ENCODE measurements around the gene SOX21.
"Not testable (repeated sequence)": the region's sequence is repeated elsewhere in the genome, so short reads cannot be mapped to it uniquely, and the experiment has no call there.

Gene SOX21

DNA sequence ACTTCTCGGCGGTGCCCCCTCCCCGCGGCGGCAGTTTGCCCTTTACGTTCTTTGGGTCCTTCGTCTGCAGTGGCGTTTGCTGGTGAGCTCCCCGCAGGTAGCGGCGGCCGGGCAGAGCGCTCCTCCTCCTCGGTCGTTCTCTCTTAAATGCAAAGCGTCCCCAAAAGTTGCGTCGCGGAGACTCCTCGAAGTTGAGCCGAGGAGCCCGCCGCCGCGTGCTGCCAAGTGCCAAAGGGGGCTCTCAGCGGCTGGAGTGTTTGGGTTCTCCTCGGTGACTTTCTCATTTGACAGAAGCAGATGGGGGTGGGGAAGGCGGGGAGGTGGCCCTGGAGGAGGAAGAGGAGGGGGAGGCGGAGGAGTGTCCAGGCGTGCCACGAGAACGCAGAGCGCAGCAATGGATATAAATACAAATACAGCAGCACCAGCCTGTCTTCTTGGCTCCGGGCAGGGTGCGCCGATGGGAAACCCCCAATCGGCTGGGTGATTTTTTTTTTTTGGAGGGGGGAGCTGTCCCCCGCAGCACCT, at the start of gene SOX21:
Gene SOX21, minus strand, starts transcription at position 259 of the 525 bp plus-strand sequence. CDS start 496 bp downstream, outside the sequence.
- DNase-seq (ENCODE audit: low spot score): no peak

DNA sequence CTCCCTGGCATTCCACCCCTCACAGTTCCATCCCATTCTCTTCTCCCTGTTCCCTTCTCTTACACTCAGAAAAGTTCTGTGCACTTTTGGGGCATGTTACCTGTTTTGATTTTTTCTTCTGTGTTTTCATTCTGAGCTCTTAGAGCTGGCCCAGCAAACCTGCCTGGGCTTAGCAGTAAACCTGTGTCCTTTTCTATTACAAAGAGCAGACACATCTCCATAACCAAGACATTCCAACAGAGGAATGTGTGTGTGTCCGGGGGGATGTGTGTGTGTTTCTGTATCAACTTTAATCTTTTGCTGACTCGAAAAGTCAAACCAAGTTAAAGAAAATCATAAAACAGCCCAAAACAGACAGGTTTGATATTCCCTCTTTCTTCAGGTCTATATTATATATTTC, 49.1 kb upstream of the SOX21 start:
- no peak for DNase-seq (ENCODE audit: low spot score)

DNA sequence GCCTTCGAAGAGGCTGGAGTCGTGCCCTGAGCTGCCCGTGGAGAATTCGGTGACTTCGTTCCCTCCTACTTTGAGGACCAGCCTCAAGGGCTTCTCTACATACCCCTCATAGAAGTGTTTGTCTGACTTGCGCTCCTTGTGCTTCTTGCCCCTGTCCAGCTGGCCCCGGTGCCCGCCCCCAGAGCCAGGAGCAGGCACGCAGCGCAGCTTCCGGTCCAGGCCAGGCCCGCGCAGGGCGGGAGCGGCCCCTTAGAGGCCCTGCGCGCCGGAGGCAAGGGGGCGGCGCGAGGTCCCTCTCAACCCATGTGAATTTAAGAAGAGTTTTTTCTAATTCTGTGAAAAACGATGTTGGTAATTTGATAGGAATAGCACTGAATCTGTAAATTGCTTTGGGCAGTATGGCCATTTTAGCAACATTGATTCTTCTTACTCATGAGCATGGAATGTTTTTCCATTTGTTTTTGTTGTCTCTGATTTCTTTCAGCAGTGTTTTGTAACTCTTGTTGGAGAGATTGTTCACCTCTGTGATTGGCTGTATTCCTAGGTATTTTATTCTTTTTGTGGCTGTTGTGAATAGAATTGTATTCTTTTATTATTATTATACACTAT, 46.9 kb upstream of the SOX21 start:
- DNase-seq (ENCODE audit: low spot score): no peak

DNA sequence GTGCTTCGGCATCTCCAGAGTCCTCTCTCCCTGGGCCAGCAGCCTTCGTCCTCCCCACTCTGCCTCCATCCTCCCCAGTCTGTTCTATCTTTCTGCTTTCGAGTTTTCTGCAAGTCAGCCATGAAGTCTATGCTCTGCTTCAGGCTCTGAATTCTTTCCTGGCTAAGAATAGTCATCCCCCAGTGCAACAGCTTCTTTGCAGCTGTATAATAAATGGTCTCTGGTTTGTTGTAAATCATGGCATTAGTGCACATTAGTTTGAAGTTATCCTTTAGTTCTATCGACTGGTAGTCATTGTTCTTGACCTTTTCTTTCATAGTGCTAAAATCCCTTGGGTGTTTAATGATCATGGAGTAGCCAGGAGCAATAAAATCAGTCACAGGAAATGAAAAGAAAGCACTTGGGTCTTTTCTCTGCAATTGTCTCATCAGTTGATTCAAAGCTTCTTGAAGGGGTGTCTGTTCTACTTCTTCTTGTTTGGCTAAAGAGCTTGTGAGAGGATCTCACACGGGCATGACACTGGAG, 46.2 kb upstream of the SOX21 start:
- no peak for DNase-seq (ENCODE audit: low spot score)

DNA sequence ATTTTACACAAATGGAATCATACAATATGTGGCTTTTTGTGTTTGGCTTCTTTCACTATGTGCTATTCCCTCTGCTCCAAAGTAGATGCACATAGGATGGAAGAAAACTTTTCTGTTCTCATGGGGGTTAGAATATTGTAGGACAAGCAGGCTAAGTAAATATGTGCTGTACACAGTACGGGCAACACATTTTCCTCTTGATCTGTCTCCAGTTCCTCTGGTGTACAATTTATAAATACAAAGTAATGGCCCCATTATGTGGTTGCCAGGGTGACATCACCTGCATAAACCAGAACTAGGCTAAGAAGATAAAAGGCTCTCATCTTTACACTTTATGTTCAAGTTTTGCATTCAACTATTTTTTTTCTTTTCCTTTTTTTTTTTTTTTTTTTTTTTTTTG, 41.0 kb upstream of the SOX21 start:
- no peak for DNase-seq (ENCODE audit: low spot score)

DNA sequence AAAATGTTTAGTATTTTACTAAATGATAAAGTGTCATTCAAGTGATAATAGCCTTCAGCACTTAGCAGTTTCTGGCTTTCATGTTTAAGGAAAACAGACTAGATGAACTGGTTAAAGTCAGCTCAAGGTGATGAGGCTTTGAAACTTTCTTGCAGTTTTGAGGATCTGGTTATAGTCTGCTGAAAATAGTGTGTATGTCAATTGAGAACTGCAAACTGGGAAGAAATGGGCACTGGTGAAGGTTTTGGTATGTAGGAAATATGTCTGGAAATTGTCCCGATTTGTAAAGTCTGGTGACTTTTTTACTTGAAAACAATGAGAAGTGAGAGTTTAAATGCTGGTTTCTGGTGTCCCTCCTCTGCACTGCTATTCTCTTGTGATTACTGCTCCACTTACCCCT, 36.8 kb upstream of the SOX21 start:
- DNase-seq (ENCODE audit: low spot score): no peak

DNA sequence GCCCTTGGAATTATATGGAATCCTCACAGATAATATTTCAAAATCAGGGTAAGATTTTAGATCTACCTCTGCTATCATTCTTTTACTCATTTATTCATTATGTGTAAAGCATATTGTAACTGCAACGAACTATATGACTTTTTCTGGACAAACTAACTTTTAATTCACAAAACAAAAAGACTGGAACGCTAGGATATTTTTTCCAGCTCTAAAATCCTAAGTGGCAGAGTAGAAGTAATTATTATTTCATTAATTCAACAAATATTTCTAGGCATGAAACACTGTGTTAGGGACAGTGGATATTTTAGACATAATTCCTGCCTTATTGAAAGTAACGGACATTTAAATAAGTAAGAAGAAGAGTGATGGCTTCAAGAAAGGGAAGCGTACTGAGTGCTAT, 26.9 kb upstream of the SOX21 start:
- DNase-seq (ENCODE audit: low spot score): no peak

DNA sequence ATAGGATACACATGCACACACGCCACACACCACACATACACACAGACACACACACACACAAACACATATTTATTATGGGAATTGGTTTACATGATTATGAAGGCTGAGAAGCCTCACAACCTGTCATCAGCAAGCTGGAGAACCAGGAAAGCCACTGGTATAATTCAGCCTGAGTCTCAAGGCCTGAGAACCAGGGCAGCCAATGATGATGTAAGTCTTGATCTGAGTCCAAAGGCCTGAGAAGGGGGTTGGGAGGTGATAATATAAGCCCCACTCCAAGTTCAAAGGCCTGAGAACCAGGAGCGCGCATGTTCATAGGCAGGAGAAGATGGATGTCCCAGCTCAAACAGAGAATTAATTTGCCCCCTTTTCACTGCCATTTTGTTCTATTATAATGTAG, 18.7 kb upstream of the SOX21 start:
- no peak for DNase-seq (ENCODE audit: low spot score)

DNA sequence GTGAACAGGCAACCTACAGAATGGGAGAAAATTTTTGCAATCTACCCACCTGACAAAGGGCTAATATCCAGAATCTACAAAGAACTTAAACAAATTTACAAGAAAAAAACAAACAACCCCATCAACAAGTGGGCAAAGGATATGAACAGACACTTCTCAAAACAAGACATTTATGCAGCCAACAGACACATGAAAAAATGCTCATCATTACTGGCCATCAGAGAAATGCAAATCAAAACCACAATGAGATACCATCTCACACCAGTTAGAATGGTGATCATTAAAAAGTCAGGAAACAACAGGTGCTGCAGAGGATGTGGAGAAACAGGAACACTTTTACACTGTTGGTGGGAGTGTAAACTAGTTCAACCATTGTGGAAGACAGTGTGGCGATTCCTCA, 17.6 kb upstream of the SOX21 start:
- DNase-seq (ENCODE audit: low spot score): not testable (repeated sequence)

DNA sequence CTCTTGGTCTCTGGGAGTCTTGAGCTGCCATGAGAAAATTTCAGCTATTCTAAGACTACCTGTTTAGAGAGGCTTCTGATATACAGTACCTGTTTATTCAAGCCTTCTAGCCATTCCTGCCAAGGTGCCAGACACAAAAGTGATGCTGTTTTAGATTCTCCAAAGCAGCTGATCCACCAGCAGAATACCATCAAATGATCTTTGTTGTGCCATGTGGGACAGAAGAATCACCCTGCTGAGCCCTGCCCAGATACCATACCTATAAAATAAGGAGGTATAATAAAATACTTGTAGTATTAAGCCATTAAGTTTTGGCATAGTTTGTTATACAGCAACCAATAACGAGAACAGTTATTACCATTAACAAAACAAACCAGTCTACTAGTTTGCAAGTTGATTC, 14.1 kb upstream of the SOX21 start:
- DNase-seq (ENCODE audit: low spot score): no peak

DNA sequence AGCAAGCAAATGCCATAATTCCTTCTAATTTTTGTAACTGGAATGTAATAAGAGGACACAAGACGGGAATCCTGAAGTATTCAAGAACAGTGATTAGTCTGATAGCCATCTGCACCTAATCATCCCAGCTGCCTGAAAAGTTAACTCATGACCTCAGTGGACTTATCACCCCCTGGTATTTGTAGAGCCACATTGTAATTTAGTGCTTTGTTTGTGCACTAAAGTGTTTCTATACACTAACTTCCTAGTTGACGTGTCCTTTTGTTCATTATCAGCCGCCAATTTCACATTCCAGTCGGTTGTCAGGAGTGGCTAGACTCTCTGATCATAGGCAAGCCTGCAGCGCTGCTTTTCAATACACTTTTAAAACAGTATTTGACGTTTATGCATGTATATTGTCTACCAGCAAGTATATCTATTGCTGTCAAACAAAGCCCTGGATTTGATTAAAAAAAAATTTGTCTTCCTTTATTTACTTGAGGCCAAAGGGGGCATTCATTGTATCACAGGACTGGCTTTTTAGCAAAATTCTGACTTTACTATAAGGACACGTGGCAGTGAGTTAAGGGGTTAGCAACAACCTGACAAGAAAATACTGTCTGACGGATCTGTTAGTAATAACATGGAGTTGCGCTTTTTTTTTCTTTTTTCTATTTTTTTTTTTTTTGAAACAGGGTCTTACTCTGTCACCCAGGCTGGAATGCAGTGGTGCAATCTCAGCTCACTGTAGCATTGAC, 10.4 kb upstream of the SOX21 start:
- DNase-seq (ENCODE audit: low spot score): no peak

DNA sequence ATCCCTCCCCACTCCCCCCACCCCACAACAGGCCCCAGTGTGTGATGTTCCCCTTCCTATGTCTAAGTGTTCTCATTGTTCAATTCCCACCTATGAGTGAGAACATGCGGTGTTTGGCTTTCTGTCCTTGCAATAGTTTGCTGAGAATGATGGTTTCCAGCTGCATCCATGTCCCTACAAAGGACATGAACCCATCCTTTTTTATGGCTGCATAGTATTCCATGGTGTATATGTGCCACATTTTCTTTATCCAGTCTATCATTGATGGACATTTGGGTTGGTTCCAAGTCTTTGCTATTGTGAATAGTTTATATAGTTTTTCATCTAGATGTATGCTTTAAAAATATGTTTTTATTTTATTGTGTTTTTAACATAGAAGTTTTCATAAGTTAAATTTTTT, 6.4 kb upstream of the SOX21 start:
- not testable (repeated sequence) for DNase-seq (ENCODE audit: low spot score)

DNA sequence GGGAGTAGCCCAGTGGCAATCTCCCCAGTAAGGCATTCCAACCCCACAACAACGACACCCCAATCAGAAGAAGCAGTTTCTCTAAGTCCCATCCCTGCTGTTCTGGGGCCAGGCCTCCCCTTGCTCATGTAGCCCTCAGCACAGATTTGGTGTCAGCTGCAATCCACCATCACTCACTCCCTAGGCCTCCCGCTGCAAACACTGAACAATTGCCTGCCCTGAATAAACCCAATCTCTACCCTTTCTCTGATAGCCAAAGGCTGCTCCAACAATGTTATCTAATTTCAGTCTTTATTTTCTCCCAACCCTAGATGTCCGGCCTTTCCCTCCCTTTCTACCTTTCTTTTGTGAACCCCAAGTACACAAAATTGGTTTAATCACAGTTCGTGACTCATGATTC, 5.6 kb upstream of the SOX21 start:
- no peak for DNase-seq (ENCODE audit: low spot score)

DNA sequence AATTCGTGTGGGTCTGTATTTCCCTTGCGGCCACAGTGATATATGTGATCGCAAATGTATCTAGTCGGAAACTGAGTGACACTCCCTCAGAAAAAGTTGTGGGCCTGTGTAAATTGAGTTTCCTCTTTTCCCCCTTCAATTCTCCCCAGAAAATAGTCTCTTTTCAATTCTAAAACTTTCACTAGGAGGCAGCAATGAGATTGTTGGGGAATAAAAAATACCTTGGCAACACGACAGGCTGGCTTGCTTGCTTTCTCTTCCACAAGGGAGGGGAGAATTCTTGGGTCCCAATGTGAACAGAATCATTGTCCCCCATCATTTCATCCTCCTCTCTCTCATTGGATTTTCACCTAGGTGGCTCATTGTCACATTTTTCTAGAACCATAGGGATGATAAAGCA, 3.7 kb upstream of the SOX21 start:
- DNase-seq (ENCODE audit: low spot score): peak; percentile 37

DNA sequence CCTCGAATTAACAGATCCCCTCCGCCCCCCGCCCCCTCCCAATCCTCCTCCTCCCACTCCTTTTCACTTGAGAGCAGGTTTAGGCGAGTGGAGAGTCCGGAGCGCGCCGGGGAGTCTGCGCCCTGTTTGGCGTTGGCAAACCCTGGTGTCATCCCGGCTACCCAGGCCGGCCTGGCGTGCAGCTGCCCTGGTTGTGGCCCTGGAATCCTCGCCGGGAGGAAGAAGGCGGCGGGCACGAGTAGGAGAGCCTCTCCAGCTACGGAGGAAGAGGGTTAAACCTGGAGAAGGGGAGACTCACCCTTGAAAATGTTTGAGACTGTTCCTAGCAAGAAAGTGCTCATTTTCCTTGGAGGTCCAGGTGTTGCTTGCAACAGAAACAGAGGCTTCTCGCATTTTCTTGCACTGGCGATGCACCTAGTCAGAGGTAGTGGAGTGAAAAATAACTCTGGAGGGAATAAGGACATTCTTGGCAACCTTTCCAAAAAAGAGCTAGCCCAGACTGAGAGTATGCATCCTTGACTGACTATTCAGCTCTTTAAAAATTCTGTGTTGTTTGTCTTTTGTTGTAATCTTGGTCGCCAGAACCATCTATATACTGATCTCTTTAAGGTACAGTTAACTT, 1.3 kb upstream of the SOX21 start:
- no peak for DNase-seq (ENCODE audit: low spot score)

DNA sequence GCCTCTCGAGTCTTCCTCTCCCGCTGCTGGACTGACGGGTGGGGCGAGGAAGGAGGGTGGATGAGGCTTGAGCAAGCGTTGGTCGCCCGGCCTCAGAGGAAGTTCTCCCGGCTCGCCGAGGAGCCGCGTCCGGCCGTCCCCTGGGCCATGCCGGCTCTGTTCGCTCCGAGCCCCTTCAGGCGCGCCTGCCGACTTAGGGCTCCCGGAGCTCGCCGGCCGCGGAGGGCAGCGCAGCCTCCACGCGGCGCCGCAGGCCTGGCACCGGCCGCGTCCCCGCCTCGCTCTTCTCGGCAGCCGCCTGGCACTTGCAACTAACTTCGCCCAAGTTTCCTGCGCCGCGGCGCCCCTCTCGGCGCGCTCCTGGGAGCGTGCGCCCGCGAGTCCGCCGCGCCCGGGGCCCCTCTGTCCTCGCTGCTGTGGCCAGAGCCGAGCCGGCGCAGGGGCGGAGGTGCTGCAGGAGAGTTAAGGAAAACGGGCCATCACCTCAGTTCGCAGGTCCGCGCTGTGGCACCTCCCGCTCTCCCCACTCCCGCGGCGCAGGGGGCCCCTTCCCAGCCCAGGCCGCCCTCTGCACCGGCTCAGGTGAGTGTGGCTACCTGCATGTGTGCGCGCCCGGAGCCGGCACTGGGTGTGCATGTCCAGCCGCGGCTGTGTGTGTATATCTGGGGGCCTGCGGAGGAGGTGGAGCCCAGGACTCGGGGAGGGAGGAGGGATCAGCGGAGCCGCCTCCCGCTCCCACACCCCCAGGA, 641 bp upstream of the SOX21 start:
- no peak for DNase-seq (ENCODE audit: low spot score)

DNA sequence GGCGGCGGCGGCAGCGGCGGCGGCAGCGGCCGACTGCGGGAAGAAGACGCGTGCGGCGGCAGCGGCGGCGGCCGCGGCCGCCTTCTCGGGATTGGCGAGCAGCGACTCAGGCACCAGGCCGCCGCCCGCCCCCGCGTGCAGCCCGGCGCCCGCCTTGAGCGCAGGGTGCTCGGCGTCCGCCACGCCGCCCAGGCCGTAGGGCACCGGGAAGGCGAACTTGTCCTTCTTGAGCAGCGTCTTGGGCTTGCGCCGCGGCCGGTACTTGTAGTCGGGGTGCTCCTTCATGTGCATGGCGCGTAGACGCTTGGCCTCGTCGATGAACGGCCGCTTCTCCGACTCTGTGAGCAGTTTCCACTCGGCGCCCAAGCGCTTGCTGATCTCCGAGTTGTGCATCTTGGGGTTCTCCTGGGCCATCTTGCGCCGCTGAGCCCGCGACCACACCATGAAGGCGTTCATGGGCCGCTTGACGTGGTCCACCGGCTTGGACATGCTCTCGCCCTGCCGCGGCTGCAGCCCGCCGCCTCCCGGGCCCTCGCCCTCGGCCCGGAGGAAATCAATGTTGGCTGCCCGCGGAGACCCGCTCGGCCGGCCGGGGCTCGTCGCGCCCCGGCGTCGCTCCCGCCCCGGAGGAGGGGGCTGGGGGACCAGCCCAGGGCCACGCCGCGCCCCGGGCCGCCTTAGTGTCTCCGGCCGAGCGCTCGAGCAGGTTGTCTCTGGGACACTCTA, 621 bp downstream of the SOX21 start:
- DNase-seq (ENCODE audit: low spot score): no peak

DNA sequence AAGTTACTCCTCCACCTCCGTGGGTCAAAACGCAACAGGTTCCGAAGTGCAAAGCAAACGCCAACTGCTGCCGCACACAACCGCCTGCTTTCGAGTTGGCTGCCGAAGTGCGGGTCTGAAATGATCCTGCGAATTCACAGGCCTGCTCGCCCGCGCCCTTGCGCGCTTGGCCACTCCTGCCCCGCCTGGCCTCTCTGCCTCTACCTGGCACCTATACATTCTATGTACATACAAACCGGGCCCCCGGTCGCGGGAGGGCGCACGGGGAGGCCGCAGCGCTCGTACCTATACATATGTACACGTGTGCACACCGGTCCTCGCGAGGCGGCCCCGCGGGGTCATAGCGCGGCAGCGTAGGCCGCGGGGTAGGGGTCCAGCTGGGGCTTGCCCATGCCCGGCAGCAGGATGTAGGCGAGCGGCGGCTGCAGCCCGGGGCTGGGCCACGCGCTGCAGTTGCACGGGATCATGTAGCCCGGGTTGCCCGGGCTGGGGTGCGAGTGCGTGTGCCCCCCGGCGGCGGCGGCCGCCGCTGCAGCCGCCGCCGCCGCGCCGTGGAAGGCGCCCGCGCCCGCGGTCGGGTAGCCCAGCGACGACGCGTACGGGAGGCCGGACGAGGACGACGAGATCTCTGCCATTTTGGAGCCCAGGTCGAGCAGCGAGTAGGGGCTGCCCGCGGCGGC, 1.3 kb downstream of the SOX21 start:
- no peak for DNase-seq (ENCODE audit: low spot score)

DNA sequence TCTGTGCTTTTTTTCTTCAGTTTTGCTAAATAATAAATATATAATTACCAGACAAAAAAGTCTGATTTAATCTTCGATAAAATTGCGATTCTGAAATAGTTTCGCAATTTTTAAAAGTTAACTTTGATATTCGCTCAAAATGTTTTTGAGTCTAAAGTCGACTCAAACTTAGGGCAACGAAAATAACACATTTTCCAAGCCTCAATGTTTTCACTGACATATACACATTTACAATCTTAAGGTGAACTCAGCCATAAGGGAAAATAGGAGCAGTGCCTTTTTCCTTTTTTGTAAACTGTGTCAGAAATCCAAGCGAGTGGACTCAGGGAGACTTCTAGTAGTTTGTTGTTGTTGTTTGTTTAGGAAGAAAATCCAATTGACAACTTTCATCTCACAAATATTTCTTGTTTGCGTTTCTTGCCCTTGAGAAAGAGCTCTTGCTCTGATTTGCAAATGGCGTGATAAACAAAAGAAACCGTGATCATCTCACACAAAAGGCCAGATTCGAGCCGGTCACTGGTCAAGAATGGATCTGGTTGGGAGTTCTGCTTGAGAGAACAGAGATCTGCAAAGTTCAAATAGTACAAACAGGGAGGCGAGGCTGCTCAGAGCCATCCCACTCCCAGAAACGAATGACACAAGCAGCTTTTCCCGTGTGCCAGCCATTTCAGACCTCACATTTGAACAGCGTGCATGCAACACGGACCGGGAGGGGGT, 2.1 kb downstream of the SOX21 start:
- no peak for DNase-seq (ENCODE audit: low spot score)
